MM.1S (cell line): ENCODE data around the gene PPIP5K1.
"Not testable (repeated sequence)": the region's sequence is repeated elsewhere in the genome, so short reads cannot be mapped to it uniquely, and the experiment has no call there.

Source experiments
- EZH2 ChIP-seq: fragments of 300-600 bp; sonication (generic); optimal IDR thresholded peaks from 2 replicates; pipeline ENCODE3; 2017; ENCODE audit warnings: low read depth, mild to moderate bottlenecking, antibody characterized with exemption, low read length, mixed read lengths
- TF ChIP-seq, protein P1 (sequence below): fragments of 300-600 bp; sonication (generic); IDR thresholded peaks from 2 replicates; pipeline ENCODE4 v1.5.1; 2016; ENCODE audit warnings: antibody characterized with exemption, low read length, mixed read lengths

DNA sequence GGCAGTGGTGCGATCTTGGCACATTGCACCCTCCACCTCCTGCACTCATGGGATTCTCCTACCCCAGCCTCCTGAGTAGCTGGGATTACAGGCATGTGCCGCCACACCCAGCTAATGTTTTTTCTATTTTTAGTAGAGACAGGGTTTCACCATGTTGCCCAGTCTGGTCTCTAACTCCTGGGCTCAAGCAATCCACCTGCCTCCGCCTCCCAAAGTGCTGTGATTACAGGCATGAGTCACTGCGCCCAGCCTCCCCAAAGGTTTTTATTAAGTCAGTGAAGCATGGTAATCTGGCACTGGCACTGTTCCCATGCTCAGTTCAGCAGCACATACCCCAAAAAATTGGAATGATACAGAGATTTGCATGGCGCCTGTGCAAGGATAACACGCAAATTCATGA, 12.2 kb upstream of the PPIP5K1 start:
- TF ChIP-seq, protein P1, sequence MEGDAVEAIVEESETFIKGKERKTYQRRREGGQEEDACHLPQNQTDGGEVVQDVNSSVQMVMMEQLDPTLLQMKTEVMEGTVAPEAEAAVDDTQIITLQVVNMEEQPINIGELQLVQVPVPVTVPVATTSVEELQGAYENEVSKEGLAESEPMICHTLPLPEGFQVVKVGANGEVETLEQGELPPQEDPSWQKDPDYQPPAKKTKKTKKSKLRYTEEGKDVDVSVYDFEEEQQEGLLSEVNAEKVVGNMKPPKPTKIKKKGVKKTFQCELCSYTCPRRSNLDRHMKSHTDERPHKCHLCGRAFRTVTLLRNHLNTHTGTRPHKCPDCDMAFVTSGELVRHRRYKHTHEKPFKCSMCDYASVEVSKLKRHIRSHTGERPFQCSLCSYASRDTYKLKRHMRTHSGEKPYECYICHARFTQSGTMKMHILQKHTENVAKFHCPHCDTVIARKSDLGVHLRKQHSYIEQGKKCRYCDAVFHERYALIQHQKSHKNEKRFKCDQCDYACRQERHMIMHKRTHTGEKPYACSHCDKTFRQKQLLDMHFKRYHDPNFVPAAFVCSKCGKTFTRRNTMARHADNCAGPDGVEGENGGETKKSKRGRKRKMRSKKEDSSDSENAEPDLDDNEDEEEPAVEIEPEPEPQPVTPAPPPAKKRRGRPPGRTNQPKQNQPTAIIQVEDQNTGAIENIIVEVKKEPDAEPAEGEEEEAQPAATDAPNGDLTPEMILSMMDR = not testable (repeated sequence)
- TF ChIP-seq EZH2 = not testable (repeated sequence)
